HG03159 (cell line): ENCODE measurements around the gene AURKA.
A peak's percentile ranks its signal among the peaks of the same experiment; 100 is the strongest.

ENCODE experiments used
- ATAC-seq: cut with Tn5 transposase; IDR thresholded peaks from one replicate; pipeline ENCODE4 v1.9.1; 2021; ENCODE audit warnings: mild to moderate bottlenecking, moderate library complexity; ENCODE audit not compliant: unreplicated experiment

AURKA gene

DNA sequence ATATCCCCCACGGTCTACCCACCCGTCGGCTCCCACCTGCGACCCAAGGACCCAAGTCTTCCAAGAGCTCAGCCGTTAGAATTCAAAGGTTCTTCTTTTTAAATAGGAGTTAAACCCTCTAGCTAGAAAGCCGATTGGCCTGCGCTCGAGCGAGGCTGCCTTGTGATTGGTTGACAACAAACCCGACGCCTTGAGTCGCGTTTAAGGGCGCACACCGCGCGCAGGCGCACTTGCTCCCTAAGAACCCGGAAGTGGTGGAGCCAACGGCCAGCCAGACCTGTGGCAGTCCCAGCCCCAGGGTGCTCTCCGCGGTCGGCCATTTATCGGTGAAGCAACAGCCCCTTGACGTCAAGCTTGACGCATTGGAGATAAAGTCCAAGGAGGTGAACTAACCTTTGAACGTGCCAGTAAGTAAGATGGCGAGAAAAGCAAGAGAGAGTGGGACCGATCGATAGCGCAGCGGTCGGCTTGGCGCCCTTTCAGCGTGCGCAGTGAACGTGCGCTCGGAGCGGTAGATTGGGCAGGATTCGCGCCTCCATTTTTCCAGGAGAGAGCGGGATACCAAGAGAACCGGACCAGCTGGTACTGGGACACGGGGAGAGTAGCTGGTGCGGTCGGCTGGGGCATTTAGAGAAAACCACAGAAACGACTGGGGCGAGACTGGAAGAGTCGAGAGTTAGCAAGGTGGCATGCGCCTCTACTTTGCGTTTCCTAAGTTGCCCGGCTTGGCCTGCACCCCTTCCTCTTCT lies at the start of gene AURKA, which contains the start of gene CSTF1:
Gene AURKA (minus strand): TSS at position 84 of the 749 bp plus-strand sequence. CDS start 4,018 bp downstream, outside the sequence.
Gene CSTF1 (plus strand): TSS at position 514 of the 749 bp plus-strand sequence. CDS start 2,908 bp downstream, outside the sequence.
- ATAC-seq, result peak; percentile 88

DNA sequence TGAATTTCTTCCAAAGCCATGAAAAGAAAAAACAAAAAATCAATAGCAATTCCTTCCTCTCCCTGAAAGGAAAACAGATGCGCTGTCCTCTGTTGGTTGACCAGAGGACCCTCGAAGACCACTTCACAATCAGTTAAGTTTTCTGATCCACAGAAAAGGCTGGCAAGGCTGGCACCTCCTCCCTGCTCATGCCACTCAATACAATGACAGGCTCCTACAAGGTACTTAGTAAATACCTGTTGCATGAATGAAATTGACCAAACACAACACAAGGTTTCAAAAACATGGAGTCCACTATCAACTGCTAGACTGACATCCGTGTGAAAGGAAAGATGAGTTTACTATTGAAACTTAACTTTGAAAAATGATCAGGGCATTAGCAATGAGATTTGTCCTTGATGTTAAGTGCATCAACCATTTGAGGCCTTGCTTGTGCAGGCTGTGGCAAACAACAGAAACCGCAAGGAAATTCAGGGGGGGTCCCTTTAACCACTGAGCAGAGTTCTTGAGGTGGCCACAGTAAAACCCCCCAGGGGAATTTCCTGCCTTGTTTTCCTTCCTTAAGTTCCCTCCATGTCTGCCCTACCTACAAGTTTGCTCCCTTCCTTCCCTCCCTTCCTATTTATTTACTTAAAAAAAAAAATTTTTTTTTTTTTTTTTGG lies 48.5 kb upstream of the AURKA start:
- no peak for ATAC-seq

DNA sequence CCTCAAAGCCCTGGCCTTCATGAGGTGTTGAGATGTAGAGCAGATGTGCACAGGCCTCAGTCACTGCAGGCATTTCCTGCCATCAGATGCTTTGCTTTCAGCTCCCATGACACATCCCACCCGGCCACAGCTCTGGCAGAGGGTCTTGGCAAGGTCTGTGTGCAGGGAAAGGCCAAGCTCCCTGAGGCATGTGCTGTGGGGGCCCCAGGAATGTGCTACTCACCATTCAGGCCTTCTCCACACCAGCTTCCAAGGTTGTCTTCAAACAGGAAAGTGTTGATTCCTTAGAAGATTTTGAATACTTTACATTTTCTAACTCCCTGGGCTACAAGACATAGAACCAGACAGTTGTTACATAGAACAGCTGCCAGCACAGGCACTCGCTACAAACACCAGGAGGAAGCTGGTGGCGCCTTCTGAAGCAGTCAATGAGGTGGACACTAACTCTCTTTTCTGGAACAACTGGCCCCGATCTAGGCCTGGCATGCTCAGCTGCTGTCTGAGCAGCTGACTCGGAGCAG lies 47.8 kb upstream of the AURKA start:
- ATAC-seq, result no peak

DNA sequence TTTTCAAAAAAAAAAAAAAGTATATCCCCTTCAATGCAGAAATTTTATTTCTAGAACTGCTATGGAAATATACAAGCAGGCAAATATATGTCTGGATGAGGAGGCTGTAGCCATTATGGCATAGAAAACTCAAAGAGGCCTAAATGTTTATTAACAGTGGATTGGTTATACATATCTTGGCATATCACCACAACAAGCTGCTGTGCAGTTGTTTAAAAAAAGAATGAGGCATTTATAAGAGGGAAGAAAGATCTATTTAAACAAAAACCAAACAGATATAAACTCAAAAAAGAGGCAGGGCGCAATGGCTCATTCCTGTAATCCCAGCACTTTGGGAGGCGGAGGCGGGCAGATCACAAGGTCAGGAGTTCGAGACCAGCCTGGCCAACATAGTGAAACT lies 46.3 kb upstream of the AURKA start:
- no peak for ATAC-seq

DNA sequence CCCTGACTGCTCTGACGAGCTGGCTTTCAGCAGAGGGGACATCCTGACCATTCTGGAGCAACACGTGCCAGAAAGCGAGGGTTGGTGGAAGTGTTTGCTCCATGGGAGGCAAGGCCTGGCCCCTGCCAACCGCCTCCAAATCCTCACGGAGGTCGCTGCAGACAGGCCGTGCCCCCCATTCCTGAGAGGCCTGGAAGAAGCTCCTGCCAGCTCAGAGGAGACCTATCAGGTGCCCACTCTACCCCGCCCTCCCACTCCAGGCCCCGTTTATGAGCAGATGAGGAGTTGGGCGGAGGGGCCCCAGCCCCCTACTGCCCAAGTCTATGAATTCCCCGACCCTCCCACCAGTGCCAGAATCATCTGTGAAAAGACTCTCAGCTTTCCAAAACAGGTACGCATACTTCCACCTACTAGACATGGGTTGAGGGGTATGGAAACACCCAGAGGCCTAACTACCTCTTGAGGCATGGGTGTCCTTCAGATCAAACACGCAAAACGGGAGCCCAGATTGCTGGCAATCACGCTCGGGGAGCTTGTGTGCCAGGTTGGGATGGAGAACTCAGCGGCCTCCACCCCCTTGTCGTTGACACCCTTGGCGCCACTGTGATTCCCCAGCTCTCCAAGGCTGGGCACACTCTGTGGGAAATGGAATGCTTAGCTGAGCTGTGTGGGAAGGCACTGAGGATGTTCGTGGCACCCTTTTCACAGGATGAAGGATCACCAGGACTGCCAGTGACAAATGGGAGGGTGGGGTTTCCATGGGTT lies 45.4 kb upstream of the AURKA start:
- ATAC-seq, result no peak

DNA sequence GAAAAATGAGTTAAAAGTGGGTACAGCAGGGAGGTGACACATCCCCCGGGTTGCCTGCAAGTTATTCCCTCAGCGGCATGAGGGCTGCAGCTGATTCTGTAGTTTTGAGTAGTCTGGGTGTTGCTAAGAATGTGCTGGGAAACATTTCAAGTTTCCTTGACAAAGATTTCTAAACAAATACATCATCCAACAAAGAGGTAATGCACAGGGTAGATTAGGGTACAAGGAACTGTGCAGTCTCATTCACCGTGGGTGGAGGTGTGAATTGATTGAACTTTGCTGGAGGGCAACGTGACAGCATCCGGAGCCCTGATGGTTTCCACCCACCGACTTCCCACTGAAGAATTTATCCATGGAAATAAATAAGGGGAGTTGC lies 41.9 kb upstream of the AURKA start:
- no peak for ATAC-seq

DNA sequence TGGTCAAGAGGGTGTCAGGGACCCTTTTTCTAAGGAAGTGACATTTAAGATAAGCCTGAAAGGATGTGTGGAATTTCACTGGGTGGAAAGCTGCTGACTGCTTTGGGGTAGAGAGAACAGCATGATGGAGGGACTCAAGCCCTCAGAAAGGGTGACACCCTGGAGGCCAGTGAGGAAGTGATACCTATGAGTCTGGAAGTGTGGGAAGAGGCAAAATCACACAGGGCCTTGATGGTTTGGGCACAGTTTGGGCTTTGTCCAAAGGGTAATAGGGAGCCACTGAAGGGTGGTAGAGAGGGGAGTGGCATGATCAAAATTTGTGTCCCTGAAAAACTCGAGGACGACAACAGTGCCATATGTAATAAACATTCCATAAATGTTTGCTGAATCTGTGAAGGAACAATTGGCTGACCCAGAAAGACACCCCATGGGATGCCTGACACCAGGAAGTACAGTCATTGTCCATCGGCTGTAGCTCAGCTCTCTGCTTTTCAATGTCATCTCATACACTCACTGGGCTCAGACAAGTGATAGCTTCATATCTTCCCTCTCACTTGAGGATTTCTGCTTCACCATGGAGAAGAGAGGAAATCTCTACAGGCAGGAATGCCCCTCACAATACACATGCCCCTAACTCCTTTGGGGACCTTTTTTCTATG lies 41.3 kb upstream of the AURKA start:
- ATAC-seq, result no peak

DNA sequence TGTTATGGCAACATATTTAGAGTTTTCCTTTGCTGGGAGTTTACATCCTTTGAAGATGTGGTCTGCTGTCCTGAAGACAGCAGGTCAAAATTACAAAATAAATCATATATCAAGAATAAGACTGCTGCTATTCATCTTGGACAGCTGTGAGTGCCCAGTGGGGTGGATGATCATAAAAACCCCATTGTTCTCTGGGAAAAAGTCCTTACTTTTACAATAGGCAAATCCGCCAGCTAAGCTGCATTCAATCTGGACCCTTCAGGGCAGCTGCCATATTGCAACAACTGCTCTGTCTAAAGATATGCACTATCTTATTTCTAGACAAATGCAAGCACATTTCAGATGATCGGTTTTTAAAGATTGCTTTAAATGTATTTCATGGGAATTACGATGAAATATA lies 39.5 kb upstream of the AURKA start:
- ATAC-seq, result no peak

DNA sequence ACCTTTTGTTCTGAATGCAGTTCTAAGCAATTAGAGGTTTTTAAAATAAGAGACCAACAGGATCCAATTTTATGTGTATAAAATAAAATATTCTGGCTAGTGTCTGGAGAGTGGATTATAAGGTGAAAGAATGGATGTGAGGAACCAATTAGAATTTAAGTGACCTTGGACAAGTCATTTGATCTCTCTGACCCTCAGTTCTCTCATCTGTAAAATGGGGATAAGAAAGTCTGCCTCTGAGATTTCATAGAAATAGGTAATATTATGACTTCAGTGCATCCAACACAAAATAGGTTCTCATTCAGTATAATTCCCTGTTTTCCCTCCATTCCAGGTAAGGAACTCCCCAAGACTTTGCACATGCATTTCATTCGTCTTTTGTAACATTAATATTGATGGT lies 38.9 kb upstream of the AURKA start:
- ATAC-seq, result no peak

DNA sequence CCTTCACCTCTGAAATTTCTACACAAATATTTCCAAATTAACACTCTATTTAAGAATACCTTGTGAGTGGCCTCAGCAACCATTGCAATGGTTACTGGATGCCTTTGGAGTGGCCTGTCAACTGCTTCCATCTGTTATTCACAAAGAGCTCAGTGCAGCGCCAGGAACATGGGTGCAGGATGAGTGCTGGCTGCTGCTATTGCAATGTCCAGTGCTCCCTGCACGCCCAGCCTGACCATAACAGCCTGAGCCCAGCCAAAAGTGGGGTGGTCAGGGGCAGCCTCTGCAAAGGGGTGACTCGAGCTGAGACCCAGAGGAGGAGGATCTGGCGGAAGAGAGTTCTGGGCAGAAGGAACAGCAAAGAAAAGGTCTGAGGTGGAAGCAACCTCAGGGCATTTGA lies 38.4 kb upstream of the AURKA start:
- no peak for ATAC-seq

DNA sequence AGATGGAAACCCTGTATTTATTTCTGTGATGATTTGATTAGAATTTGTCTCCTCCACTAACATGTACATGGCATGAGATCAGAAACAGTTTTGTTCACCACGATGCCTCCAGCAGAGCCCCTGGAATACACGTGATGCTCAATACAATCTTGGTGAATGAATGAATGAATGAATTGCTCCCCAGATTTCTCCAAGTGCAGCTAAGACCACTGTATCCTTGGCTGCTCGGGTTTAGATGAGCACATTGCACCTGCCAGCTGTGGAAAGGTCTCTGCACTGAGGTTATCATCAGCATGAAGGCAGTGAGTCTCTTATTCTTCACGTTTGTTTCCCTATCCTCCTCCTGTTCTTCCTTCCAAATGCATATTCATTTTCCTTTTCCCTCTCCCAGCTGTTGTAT lies 37.9 kb upstream of the AURKA start:
- ATAC-seq, result no peak

DNA sequence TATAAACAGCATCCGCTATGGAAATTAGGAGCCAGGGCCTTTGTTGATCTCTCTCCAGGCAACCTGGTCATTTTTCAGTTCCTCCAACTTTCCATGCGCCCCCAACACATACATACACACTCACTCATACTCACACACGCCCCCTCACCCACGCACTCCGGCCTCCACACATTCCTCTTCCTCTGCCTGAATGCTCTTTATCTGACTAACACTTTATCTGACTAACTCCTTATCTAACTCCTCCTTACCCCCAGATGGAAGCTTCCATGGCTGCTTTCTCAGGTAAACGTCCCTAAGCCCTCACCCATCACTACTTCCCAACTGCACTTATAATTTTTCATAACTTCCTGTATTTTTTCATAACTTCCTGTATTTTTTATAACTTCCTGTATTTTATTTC lies 37.5 kb upstream of the AURKA start:
- no peak for ATAC-seq

DNA sequence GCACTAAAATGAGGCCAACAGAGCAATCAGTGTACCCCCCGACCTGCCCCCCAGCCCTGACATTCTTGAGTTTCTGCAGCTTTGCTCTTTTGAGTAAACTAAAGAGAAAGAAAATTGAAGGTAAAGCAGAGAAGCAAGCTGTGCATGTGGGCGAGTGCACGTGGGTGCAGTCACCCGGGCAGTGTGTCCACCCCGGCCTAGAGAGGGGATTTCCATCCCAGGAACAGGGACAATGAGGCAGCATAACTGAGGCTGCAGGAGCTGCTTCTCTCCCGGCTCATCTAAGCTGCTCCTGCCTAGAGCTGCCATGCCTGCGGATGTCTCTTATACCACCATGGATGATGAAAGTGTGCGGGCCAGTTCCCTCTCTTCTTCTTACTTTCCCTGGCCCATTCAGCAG lies 36.9 kb upstream of the AURKA start:
- ATAC-seq, result no peak

DNA sequence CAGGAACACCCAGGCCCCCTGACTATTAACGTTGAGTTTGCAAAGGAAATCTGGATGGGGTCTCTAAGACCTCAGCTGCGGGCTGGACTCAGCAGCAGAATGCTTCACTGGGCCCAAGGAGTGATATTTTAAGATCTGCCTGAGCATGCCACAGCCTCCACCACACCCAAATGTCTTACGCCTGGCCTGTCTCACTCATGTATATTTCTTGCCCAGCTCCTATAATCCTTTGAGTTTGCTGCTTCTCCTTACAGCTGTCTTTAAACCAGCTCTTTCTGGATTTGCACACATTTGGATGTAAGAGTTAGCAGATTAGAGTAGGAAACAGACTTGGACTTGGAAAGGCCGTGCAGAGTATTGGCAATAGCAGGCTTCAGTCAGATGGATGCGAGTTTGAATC lies 36.4 kb upstream of the AURKA start:
- no peak for ATAC-seq

DNA sequence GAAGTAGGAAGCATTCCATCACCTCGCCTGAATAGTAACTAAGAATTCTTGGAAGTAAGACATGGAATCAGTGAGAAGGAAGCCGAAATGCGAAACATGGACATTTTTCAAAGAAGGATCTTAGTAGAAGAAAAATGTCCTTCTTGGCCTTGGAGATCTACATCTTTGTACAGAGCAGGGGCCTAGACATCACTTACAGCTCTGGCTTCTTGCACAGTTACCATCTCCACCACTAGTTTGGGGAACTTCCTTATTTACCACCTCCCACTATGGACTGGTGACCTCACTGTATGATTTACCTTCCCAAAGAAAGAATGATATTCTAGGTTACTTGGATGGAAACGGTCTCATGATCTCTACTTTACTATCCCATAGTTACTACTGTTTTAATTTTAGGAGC lies 35.8 kb upstream of the AURKA start:
- no peak for ATAC-seq

DNA sequence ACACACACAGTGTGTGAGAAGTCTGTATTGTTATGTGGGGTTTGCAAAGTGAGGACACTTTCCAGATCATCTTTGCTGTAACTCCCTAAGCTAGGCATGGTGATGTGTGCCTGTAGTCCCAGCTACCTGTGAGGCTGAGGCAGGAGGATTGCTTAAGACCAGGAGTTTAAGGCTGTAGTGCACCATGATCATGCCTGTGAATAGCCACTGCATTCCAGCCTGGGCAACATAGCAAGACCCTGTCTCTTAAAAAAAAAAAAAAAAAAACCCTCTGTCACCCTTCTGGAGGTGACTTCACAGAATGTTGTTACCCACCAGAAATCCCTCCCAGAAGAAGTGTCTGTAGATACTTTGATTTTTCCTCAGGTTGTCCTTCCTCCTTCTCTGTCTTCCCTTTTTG lies 34.9 kb upstream of the AURKA start:
- ATAC-seq, result no peak

DNA sequence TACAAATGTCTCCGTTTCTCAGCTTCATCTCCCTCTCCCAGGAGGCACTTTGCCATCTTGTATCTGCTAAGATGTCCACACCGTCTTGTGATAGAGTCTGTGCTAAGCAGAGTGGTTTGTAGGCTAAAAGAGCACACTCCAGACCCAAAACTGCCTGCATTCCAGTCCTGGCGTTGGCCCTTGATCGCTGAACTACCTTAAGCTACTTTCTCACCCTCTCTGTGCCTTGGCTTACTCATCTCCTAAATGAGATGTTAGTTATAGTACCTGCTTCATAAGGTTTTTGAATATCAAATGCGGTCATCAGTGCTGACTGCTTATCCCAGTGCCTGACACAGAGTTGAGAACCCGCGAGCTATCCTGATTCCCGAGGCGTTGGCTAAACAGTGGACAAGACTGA lies 34.0 kb upstream of the AURKA start:
- ATAC-seq, result no peak

DNA sequence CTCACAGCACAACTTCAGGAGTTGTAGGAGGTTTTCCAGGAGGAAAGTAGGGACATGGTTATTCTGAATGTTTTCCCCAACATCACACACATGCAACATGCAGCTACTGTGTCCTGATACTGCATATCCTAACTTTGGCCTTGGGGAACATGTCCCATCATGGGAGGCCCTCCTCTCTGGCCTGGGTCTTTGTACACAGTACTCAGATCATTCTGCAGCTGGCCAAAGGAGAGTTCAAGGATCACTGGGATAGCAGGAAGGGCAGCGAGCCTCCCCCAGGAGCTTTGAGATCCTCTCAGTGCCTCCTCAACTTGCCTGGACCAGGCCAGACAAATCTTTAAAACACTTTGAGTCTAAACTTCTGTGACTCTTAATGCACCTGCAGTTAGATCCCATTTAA lies 32.9 kb upstream of the AURKA start:
- ATAC-seq, result no peak

DNA sequence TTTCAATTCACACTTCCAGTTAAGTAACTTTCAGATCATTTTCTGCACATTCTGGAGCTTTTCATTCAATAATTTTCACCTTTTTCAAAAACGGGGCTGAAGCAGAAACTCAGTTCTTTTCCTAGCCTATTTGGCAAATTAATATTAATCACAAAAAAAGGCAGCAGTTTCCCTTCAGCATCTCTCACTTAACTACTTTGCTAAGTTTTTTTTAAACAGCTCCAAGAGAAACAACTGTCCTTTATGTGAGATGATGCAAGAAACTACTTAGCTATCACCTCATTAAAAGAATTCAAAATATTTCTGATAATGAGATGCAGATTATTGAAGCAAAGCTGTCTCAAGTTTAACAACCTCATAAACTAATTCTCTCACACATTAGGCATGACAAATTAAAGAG lies 31.9 kb upstream of the AURKA start:
- no peak for ATAC-seq

DNA sequence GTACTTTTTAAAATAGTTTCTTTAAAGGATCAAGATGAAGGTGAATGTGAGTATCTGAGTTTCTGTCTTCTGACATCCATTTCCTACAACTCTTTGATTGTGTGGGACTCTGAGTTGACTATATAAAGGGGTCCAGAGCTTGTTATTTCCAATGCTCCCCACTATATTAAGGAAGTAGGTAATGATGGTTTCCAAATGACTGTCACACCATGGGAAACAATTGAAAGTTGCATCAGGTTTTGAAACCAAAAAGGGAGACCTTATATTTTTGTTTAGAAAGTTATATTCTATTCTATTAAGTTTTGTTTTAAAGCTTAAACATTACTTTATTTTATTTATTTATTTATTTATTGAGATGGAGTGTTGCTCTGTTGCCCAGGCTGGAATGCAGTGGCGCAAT lies 31.2 kb upstream of the AURKA start:
- ATAC-seq, result no peak

DNA sequence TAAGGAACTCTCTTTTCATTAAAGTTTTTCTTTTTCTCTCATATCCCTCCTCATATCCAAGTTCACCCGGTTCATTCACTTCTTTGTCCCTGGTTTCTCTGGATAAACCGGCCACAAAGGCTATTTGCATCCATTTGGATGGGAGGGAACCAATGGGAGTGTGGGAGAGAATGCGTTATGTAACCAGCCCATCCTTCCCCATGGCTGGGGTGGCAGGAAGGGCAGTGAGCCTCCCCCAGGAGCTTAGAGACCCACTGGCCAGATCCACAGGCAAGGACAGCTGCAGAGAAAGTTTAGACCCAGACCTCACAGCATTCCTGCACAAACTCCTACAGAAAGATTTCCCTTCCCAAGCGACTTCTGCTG lies 30.8 kb upstream of the AURKA start:
- no peak for ATAC-seq
